ENCODE measurements around the gene DAO. TPM values are rescaled to one million over a fixed set of nuclear protein-coding genes. Genes with fewer than 3 reads are reported as not detected.

DAO gene
- total RNA-seq, 1 experiment from 2014 or later: not detected

DNA sequence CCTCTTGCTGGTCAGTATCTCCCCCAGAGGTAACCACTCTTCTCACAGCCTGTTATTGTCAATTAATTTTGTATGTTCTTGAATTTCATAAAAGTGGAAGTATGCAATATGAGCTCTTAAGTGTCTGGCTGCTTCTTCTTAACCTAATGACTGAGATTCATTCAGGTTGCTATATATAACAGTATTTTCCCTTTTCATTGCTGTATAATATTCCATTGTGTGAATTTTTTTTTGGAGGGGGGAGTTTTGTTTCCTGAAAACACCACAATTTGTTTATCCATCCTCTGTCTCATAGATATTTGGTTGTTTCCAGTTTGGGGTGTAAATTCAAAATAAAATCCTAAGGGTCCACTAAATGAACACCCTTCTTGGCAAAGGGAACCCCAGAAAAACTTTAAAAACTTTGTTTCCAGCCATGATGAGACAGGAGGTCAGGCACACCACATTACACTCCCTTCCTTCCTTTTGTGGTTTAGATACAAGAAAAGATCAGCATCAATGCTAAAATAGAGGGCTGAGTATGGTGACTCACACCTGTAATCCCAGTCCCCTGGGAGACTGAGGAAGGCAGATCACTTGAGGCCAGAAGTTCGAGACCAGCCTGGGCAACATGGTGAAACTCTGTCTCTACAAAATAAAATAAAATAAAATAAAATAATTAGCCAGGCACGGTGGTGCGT is 4.1 kb upstream of the DAO start:
- H3K4ac ChIP-seq (ENCODE audit: low read depth, low read length): no peak overlapping the region
- H3K4me3 Mint-ChIP-seq: no peak overlapping the region
- no peak overlapping the region for H2BK5ac ChIP-seq (ENCODE audit: insufficient read length, low read length)
- H3K27me3 Mint-ChIP-seq (ENCODE audit: low read depth): no peaks in the 10 kb centered on the region
- no peak overlapping the region for H3K23ac ChIP-seq (ENCODE audit: insufficient read length, low read depth, low read length)
- H3K23me2 ChIP-seq (ENCODE audit: insufficient read length, low read depth, low read length, poor library complexity, severe bottlenecking): no peaks in the 10 kb centered on the region
- H3K9ac ChIP-seq (ENCODE audit: extremely low read depth, insufficient read length, low read length): no peak overlapping the region
- no peak overlapping the region for H3K27ac Mint-ChIP-seq
- H4K5ac ChIP-seq (ENCODE audit: insufficient read length, low read depth, low read length): no peak overlapping the region
- no peak overlapping the region for H3K27ac ChIP-seq (ENCODE audit: insufficient read length, low read depth, low read length)
- no peak overlapping the region for H3K56ac ChIP-seq (ENCODE audit: insufficient read length, low read depth, low read length)
- H3T11ph ChIP-seq (ENCODE audit: low read length): no peak overlapping the region
- H4K91ac ChIP-seq (ENCODE audit: insufficient read length, low read depth, low read length): no peak overlapping the region
- H3K36me3 Mint-ChIP-seq (ENCODE audit: insufficient read depth in 1 of 3, low read depth in 3 of 3): no peaks in the 10 kb centered on the region
- no CpG with 5 or more reads among the region's 3 CpGs for WGBS (ENCODE audit: extremely low coverage, insufficient read length, low lambda C conversion rate)
- H3K4me2 ChIP-seq (ENCODE audit: insufficient read depth, insufficient read length, low read length): no peak overlapping the region
- H3K79me2 ChIP-seq (ENCODE audit: insufficient read depth, low read length): no peaks in the 10 kb centered on the region
- no peaks in the 10 kb centered on the region; a peak in 1 of 5 replicates for H3K9me3 Mint-ChIP-seq
- no peak overlapping the region for H2AFZ ChIP-seq (ENCODE audit: low read length)
- H2BK12ac ChIP-seq (ENCODE audit: insufficient read length, low read depth, low read length): no peak overlapping the region
- H3K18ac ChIP-seq (ENCODE audit: insufficient read length, low read depth, low read length): no peak overlapping the region
- no peak overlapping the region for H3K14ac ChIP-seq (ENCODE audit: insufficient read depth, low read length)
- H3K4me1 Mint-ChIP-seq: peaks cover 0 to 2% of the 10 kb centered on the region in 2 experiments; a peak in 1 of 4 replicates
- H2AK5ac ChIP-seq (ENCODE audit: insufficient read length, low read length): no peak overlapping the region
- H2BK20ac ChIP-seq (ENCODE audit: low read depth, low read length, poor library complexity, severe bottlenecking): no peak overlapping the region
- DNase-seq: no peak
- no peak overlapping the region for H4K8ac ChIP-seq (replicated peaks; ENCODE audit: insufficient read length, low read depth, low read length)
- no peaks in the 10 kb centered on the region for H3K4me1 ChIP-seq (ENCODE audit: insufficient read depth, low read length)
- TF ChIP-seq, protein P1, sequence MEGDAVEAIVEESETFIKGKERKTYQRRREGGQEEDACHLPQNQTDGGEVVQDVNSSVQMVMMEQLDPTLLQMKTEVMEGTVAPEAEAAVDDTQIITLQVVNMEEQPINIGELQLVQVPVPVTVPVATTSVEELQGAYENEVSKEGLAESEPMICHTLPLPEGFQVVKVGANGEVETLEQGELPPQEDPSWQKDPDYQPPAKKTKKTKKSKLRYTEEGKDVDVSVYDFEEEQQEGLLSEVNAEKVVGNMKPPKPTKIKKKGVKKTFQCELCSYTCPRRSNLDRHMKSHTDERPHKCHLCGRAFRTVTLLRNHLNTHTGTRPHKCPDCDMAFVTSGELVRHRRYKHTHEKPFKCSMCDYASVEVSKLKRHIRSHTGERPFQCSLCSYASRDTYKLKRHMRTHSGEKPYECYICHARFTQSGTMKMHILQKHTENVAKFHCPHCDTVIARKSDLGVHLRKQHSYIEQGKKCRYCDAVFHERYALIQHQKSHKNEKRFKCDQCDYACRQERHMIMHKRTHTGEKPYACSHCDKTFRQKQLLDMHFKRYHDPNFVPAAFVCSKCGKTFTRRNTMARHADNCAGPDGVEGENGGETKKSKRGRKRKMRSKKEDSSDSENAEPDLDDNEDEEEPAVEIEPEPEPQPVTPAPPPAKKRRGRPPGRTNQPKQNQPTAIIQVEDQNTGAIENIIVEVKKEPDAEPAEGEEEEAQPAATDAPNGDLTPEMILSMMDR (conservative IDR thresholded peaks at IDR 0.05): no peak
- no peak overlapping the region for H2BK15ac ChIP-seq (ENCODE audit: low read depth, low read length)
- no peak overlapping the region for H2BK120ac ChIP-seq (ENCODE audit: low read depth, low read length, poor library complexity, severe bottlenecking)
- no peaks in the 10 kb centered on the region for H4K20me1 ChIP-seq (ENCODE audit: control insufficient read depth, insufficient read depth, insufficient read length)
- H3K79me1 ChIP-seq (ENCODE audit: insufficient read depth, low read depth, low read length, poor library complexity, severe bottlenecking): no peaks in the 10 kb centered on the region
- no peaks in the 10 kb centered on the region for H3K9me3 ChIP-seq (ENCODE audit: control insufficient read depth, low read depth, low read length)
- H3K27me3 ChIP-seq (ENCODE audit: insufficient read depth, low read length): no peaks in the 10 kb centered on the region

Data from H9 (cell line).